DOHH2 (cell line): Measurements from ENCODE around the gene RAB8A.

Experiments
- CTCF ChIP-seq: fragments of 200-600 bp; sonication (generic); IDR thresholded peaks from one replicate; pipeline ENCODE4 v1.5.1; 2014; ENCODE audit warnings: antibody characterized with exemption, mild to moderate bottlenecking, low read depth, low read length; ENCODE audit not compliant: poor library complexity, severe bottlenecking
- EZH2phosphoT487 ChIP-seq: fragments of 200-600 bp; sonication (generic); IDR thresholded peaks from 2 replicates; pipeline ENCODE4 v1.6.1; 2017; ENCODE audit warnings: borderline replicate concordance, mild to moderate bottlenecking, antibody characterized with exemption, low read length, moderate library complexity, mixed read lengths

- TF ChIP-seq CTCF = no peak
- TF ChIP-seq EZH2phosphoT487 = no peak
Measured at GRCh38 chr19:16085115-16085514, 26.6 kb upstream of the RAB8A start.
